Measurements from ENCODE around the gene ADAMTSL1.

ADAMTSL1 gene

GRCh38 chr9:18473652-18474279 is at the start of gene ADAMTSL1:
Gene ADAMTSL1, plus strand, starts transcription at chr9:18474153. Its CDS starts 80 bp downstream, at chr9:18474233.
- Histone ChIP-seq H3K9me3 (0 out of 2 replicates have a peak, but pooled peaks cover 4% of the 10 kb centered on the region), H3K4me3 (peak within 1 kb of the TSS; percentile 41)

GRCh38 chr9:18427691-18428090 is 46.3 kb upstream of the ADAMTSL1 start:
- peaks cover 3% of the 10 kb centered on the region; the same call in 1 of the 2 replicates for H3K4me1 ChIP-seq
- no peaks in the 10 kb centered on the region for H3K9me3 ChIP-seq
- H3K4me3 ChIP-seq, result no peak overlapping the region
- H3K27me3 ChIP-seq (ENCODE audit: low read depth), result no peaks in the 10 kb centered on the region
- no peak for DNase-seq (ENCODE audit: low spot score in 2 of 2)
- H3K36me3 ChIP-seq (replicated peaks), result no peaks in the 10 kb centered on the region
- in situ Hi-C loops (cut with MboI; ENCODE audit: low sequenced_read_pairs), result loop anchor here (25.0 kb wide), 2 partner anchors 165 to 610 kb away; partner anchors contain the start of genes RRAGA and SAXO1

More at GRCh38 chr9:18473652-18474279, at the start of gene ADAMTSL1:
- in situ Hi-C loops (cut with MboI; ENCODE audit: low sequenced_read_pairs), result no loop called here
- peaks cover 53% of the 10 kb centered on the region for H3K4me1 ChIP-seq
- H3K27me3 ChIP-seq (ENCODE audit: low read depth), result no peaks in the 10 kb centered on the region
- no peaks in the 10 kb centered on the region for H3K36me3 ChIP-seq (replicated peaks)
- DNase-seq (ENCODE audit: low spot score in 2 of 2), result peak; percentile 89 to 98

GRCh38 chr9:18428661-18429060 is 45.3 kb upstream of the ADAMTSL1 start:
- Histone ChIP-seq H3K36me3 (replicated peaks) (no peaks in the 10 kb centered on the region), H3K4me1 (peaks cover 4% of the 10 kb centered on the region; the same call in 1 of the 2 replicates), H3K27me3 (ENCODE audit: low read depth) (no peaks in the 10 kb centered on the region), H3K4me3 (no peak overlapping the region), H3K9me3 (no peaks in the 10 kb centered on the region)
- no peak for DNase-seq (ENCODE audit: low spot score in 2 of 2)
- in situ Hi-C loops (cut with MboI; ENCODE audit: low sequenced_read_pairs), result loop anchor here (25.0 kb wide), 2 partner anchors 166 to 609 kb away; partner anchors contain the start of genes RRAGA and SAXO1

GRCh38 chr9:18429070-18429469 is 44.9 kb upstream of the ADAMTSL1 start:
- Histone ChIP-seq H3K4me3 (no peak overlapping the region), H3K9me3 (no peaks in the 10 kb centered on the region), H3K36me3 (replicated peaks) (no peaks in the 10 kb centered on the region), H3K4me1 (peaks cover 4% of the 10 kb centered on the region; the same call in 1 of the 2 replicates), H3K27me3 (ENCODE audit: low read depth) (no peaks in the 10 kb centered on the region)
- in situ Hi-C loops (cut with MboI; ENCODE audit: low sequenced_read_pairs), result loop anchor here (25.0 kb wide), 2 partner anchors 167 to 608 kb away; partner anchors contain the start of genes RRAGA and SAXO1
- no peak for DNase-seq (ENCODE audit: low spot score in 2 of 2)

- H3K4me1 ChIP-seq, result peaks cover 4% of the 10 kb centered on the region; the same call in 1 of the 2 replicates
- no peaks in the 10 kb centered on the region for H3K9me3 ChIP-seq
- in situ Hi-C loops (cut with MboI; ENCODE audit: low sequenced_read_pairs), result loop anchor here (25.0 kb wide), 2 partner anchors 171 to 604 kb away; partner anchors contain the start of genes RRAGA and SAXO1
Measured at GRCh38 chr9:18433620-18434019, 40.3 kb upstream of the ADAMTSL1 start.

GRCh38 chr9:18437315-18438201 is 36.4 kb upstream of the ADAMTSL1 start:
- in situ Hi-C loops (cut with MboI; ENCODE audit: low sequenced_read_pairs), result loop anchor here (25.0 kb wide), 2 partner anchors 175 to 600 kb away; partner anchors contain the start of genes RRAGA and SAXO1
- Histone ChIP-seq H3K27me3 (ENCODE audit: low read depth) (no peaks in the 10 kb centered on the region), H3K4me3 (no peak overlapping the region)

More at GRCh38 chr9:18433620-18434019, 40.3 kb upstream of the ADAMTSL1 start:
- Histone ChIP-seq H3K27me3 (ENCODE audit: low read depth) (no peaks in the 10 kb centered on the region), H3K36me3 (replicated peaks) (no peaks in the 10 kb centered on the region), H3K4me3 (no peak overlapping the region)
- no peak for DNase-seq (ENCODE audit: low spot score in 2 of 2)

GRCh38 chr9:18438300-18438925 is 35.5 kb upstream of the ADAMTSL1 start:
- H3K4me1 ChIP-seq, result no peaks in the 10 kb centered on the region
- in situ Hi-C loops (cut with MboI; ENCODE audit: low sequenced_read_pairs), result loop anchor here (25.0 kb wide), 2 partner anchors 176 to 599 kb away; partner anchors contain the start of genes RRAGA and SAXO1
- no peaks in the 10 kb centered on the region for H3K27me3 ChIP-seq (ENCODE audit: low read depth)
- H3K9me3 ChIP-seq, result no peaks in the 10 kb centered on the region
- H3K4me3 ChIP-seq, result no peak overlapping the region
- no peak for DNase-seq (ENCODE audit: low spot score in 2 of 2)
- H3K36me3 ChIP-seq (replicated peaks), result no peaks in the 10 kb centered on the region

More at GRCh38 chr9:18437315-18438201, 36.4 kb upstream of the ADAMTSL1 start:
- Histone ChIP-seq H3K36me3 (replicated peaks) (no peaks in the 10 kb centered on the region), H3K4me1 (peaks cover 2% of the 10 kb centered on the region; the same call in 1 of the 2 replicates), H3K9me3 (no peaks in the 10 kb centered on the region)
- no peak for DNase-seq (ENCODE audit: low spot score in 2 of 2)

GRCh38 chr9:18438951-18439350 is 35.0 kb upstream of the ADAMTSL1 start:
- in situ Hi-C loops (cut with MboI; ENCODE audit: low sequenced_read_pairs), result loop anchor here (25.0 kb wide), 2 partner anchors 177 to 598 kb away; partner anchors contain the start of genes RRAGA and SAXO1
- Histone ChIP-seq H3K4me3 (no peak overlapping the region), H3K9me3 (no peaks in the 10 kb centered on the region), H3K4me1 (no peaks in the 10 kb centered on the region), H3K36me3 (replicated peaks) (no peaks in the 10 kb centered on the region), H3K27me3 (ENCODE audit: low read depth) (no peaks in the 10 kb centered on the region)
- no peak for DNase-seq (ENCODE audit: low spot score in 2 of 2)

- Histone ChIP-seq H3K4me1 (no peaks in the 10 kb centered on the region), H3K27me3 (ENCODE audit: low read depth) (no peaks in the 10 kb centered on the region), H3K9me3 (no peaks in the 10 kb centered on the region), H3K36me3 (replicated peaks) (no peaks in the 10 kb centered on the region), H3K4me3 (no peak overlapping the region)
- DNase-seq (ENCODE audit: low spot score in 2 of 2), result no peak
- in situ Hi-C loops (cut with MboI; ENCODE audit: low sequenced_read_pairs), result loop anchor here (25.0 kb wide), 2 partner anchors 179 to 596 kb away; partner anchors contain the start of genes RRAGA and SAXO1
Measured at GRCh38 chr9:18441261-18441660, 32.7 kb upstream of the ADAMTSL1 start.

- H3K4me1 ChIP-seq, result no peaks in the 10 kb centered on the region
- no peaks in the 10 kb centered on the region for H3K9me3 ChIP-seq
- no peaks in the 10 kb centered on the region for H3K27me3 ChIP-seq (ENCODE audit: low read depth)
- peak; percentile 83 for DNase-seq (ENCODE audit: low spot score in 2 of 2)
- H3K36me3 ChIP-seq (replicated peaks), result no peaks in the 10 kb centered on the region
- in situ Hi-C loops (cut with MboI; ENCODE audit: low sequenced_read_pairs), result loop anchor here (25.0 kb wide), 2 partner anchors 181 to 594 kb away; partner anchors contain the start of genes RRAGA and SAXO1
- H3K4me3 ChIP-seq, result no peak overlapping the region
Measured at GRCh38 chr9:18442629-18443491, 31.1 kb upstream of the ADAMTSL1 start.

- Histone ChIP-seq H3K27me3 (ENCODE audit: low read depth) (no peaks in the 10 kb centered on the region), H3K36me3 (replicated peaks) (no peaks in the 10 kb centered on the region), H3K9me3 (no peaks in the 10 kb centered on the region), H3K4me1 (no peaks in the 10 kb centered on the region), H3K4me3 (no peak overlapping the region)
- in situ Hi-C loops (cut with MboI; ENCODE audit: low sequenced_read_pairs), result loop anchor here (25.0 kb wide), 2 partner anchors 185 to 590 kb away; partner anchors contain the start of genes RRAGA and SAXO1
- no peak for DNase-seq (ENCODE audit: low spot score in 2 of 2)
Measured at GRCh38 chr9:18447131-18447530, 26.8 kb upstream of the ADAMTSL1 start.

GRCh38 chr9:18447541-18447940 is 26.4 kb upstream of the ADAMTSL1 start:
- no peaks in the 10 kb centered on the region for H3K27me3 ChIP-seq (ENCODE audit: low read depth)
- no peaks in the 10 kb centered on the region for H3K9me3 ChIP-seq
- in situ Hi-C loops (cut with MboI; ENCODE audit: low sequenced_read_pairs), result loop anchor here (25.0 kb wide), 2 partner anchors 185 to 590 kb away; partner anchors contain the start of genes RRAGA and SAXO1
- H3K4me1 ChIP-seq, result no peaks in the 10 kb centered on the region
- no peak overlapping the region for H3K4me3 ChIP-seq
- no peak for DNase-seq (ENCODE audit: low spot score in 2 of 2)
- no peaks in the 10 kb centered on the region for H3K36me3 ChIP-seq (replicated peaks)

Data from HAP-1 (cell line).